ENCODE results near the gene DLX2.

DLX2 gene

DNA sequence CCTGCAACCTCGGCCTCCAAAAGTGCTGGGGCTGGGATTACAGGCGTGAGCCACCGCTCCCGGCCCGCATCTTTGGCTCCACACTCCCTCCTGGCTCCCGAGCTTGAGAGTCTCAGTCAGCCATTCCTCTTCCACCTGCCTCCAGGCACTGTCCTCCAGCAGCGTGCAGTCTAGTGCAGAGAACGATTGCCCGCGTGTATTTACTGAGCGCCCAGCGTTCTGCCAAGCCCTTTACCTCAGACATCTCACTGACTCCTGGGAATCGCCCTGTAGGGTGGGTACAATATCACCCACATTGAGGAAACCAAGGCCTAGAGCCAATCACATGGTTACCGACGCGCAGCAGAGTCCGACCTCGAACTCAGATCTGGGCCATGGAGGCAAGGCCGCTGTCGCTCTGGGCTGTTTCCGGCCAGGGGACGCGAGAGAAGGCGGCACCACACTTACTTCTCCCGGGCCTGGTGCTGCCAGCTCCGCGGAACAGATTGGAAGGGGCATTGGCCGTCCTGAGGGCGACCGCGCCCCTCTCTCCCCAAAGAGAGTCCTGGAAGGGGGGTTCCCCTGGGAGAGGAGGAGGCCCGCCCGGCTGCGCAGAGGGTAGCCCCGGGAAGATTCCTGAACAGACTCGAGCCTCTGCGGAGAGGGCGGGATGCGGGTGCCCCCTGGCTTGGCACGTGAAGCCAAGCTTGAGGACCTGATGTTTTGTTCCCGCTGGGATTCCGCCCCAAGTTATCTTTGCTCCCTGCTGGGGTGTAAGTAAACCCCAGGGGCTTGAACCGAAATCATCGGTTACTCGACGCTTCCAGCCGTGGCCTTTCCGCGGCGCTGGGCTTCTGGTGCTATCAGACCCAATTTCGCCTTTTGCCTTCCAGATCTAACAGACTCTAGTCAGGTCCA is 5.2 kb upstream of the DLX2 start:
- FAIRE-seq, result no peak

DNA sequence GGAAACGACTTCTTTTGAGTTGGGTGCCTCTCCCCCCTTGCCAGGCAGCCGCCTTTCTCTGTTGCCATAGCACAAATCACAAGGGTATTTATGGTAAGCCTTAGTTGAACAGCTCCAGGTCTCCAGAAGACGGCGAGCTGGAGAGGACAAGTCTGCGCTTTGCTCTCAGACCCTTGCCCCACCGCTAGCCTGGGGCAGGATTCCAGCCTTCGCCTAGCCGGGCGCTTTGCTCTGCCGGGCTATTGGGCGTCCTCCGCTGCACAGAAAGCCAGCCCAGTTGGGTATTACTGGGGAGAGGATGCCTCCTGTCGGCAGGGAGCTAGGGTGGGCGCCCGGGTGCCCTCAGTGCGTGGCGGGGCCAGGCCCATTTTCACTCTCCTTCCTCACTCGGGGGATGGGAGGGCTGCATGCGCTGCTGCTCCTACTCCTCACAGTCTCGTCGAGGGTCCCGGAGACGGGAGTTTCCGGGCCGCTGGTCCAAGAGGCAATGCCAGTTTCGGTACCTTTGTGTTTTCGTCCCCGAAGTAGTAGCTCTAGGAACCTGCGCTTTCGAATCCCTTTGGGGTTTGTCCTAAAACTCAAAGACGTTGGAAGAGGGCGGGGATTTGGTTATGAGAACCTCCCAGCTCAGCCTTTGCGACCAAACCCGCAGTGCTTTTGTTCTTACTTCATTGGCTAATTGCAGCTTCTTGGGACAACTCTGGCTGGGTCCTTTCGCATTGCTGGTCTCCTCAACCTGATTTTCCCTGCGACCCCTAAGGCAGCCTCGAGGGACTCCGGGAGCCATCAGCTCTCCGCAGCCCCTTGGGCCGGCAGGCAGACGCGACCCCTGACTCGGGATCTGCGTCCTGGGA is 3.6 kb upstream of the DLX2 start:
- no peak for FAIRE-seq

DNA sequence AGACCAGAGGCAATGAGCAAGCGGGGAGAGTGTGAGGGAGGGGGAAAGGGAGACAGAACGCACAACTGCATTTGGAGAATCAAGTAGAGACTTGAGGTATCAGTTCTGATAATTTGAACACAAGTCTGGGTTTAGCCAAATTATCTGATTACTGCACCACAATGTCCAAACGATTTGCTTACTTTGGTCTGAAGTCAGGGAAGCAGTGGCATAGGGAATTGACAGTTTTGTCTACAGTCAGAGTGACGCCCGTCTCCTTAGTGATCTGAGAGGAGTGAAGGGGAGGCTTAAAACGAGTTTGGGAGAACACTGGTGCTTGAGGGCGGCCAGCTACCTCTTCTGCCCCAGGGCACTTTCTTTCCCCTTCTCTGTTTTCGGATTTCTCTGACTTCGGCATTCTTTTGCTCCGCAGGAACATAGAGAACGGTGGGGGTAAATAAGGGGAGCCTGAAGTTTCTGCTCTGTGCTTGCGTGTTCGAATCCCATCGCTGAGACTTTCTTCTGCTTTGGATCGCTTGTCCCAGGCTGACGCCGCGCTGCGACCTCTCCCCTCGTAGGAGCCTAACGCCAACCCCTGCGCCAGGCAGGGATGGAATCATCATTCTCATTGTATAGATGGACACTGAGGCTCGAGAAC is 2.9 kb upstream of the DLX2 start:
- no peak for FAIRE-seq

GRCh38 chr2:172103471-172104272 is 972 bp upstream of the DLX2 start:
- peak; percentile 91 for FAIRE-seq

DNA sequence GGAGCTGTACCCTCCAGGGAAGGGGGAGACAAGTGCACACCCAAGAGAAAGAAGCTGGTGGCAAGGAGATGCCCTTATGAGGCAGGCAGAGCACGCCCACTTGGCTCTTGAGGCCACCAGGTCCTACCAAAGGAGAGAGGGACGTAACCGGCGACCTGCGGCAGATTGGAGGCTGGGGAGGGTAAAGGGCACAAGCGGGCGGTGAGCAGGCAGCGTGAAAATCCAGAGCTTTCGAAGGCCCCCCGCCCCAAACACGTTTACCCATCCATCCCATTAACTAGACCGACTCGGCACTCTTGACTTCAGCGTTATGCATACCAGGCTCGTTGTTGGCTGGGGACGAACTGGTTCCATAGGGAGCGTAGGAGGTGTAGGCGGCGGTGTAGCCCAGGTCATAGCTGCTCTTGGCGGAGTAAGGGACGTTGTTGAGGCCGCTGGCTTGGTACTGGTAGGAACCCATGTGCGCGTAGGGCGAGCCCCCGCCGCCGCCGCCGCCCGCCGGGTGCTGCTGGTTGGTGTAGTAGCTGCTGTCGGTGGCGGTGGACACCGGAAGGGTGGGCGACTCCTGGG is 794 bp downstream of the DLX2 start:
- FAIRE-seq, result no peak

GRCh38 chr2:172100935-172101820 is 1.5 kb downstream of the DLX2 start:
- FAIRE-seq, result no peak

GRCh38 chr2:172100080-172100934 is 2.4 kb downstream of the DLX2 start:
- no peak for FAIRE-seq

GRCh38 chr2:172099472-172100079 is 3.1 kb downstream of the DLX2 start:
- FAIRE-seq, result no peak

- FAIRE-seq, result no peak
These were observed 3.8 kb downstream of the DLX2 start for GRCh38 chr2:172098650-172099471.

DNA sequence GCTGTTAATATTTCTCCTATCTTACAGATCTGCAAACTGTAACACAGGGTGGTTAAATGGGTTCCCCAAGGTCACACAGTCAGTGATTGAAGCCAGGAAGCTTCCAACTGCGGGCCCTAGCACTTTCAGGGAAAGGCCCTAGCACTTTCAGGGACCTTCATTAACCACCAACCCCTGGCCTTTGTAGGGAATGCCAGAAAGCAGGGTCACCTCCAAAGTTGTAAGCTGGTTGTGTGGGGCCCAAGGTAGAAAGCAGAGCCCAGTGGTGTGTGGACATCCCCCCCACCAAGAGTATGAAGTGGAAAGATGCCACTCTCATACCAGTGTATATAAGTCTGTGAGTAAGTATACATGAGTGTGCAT is 4.4 kb downstream of the DLX2 start:
- no peak for FAIRE-seq

DNA sequence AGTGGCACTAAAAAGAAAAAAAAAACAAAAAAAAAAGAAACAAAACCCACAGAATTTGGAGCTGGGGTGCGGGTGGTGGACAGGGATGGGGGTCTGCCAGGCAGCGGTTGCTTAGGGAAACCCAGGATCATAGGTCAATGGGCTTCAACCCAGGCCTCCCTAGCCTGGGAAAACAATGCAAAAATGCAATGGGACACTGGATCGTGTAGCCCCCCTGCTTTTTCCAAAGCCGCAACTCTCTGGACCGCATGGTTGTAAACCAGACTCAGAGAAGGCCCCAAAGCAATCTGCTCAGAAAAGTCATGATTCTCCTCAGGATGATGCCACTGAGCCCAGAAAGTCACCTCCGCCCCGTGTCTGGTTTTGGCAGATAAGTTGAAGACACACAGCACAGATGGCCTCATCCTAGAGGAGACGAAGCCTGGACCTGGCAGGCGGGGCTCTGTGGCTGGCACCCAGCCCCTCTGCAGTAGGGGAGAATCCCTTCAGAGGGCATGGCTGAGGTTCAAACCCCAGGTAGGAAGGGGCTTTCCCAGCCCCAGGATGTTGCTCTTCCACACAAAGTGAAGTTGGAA is 5.1 kb downstream of the DLX2 start:
- FAIRE-seq, result no peak

GRCh38 chr2:172096626-172097547 is 5.8 kb downstream of the DLX2 start:
- FAIRE-seq, result no peak

DNA sequence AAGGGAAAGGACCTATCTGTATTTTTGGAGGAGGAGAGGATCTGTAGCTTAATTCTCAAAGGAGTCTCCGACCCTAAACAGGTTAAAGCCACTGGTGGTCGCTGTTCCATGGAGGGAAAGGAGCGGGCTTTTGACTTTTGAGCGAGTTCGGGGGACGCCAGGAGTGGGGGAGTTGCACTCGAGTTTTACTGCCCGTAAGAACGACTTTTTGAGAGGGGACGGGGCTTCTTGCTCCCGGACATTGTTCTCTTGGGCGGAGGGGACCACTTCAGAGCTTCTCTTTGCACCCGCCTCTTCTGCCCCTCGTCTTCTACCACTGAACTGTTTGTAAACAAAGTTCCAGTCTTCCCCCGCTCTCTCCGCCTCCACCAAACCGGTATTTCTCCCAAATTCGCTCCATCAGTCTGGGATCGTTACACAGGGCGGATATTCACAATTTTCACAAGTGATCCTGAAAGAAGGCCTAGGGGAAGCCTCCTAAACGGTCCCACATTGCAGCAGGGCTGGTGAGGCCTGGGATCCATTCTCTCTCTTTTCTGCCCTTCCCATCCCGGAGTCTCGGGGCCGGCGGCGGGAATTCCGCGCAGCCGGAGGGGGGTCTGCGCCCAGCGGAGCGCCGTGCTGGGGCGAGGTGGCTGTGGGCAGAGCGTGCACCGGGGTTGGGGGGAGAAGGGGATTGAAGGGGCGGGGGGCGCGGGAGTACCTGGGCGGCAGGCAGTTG is 6.6 kb downstream of the DLX2 start:
- FAIRE-seq, result no peak

- FAIRE-seq, result no peak
These were observed 7.4 kb downstream of the DLX2 start for GRCh38 chr2:172095146-172095904.

DNA sequence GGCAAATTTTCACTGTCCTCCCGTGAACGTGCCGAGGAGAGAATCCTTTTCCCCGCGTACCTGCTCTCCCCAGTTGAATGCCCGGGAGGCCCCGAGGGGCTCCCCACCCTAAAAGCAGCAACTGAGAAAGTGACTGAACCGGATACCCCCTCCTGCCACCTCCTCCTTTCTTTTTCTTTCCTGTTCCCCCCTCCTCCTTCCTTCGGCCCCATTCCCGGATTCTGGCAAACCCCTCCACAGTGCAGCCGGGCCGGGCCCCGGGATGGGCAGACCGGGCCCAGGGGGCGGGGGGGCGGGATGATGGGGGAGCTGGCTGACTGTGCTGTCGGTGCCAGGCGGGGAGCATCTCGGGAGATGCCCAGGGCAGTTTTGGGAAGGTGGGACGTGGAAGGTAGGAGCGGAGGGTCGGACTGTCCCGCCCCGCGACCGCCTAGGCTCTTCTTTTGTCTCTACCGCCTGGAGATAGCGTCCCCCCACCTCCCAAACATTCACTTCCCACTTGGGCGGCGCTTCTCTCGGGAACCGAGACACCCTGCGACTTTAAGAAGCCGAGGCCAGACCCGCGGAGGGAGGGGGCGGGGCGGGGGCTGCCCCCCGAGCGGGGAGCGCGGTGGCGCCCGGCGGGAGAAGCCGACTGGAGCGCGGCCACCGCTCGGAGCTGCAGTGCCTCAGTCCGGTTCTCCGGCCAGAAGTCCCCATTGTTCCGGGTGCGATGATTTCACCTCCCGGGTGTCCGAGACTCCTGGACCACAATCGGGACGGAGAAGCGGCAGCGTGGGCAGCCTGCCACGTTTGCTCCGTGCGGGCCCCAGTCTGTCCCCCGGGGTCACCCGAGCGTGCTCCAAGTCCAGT is 8.2 kb downstream of the DLX2 start:
- no peak for FAIRE-seq
